ENCODE measurements around the gene ACSS3.

Gene ACSS3

GRCh38 chr12:81088221-81088620 lies 10.3 kb downstream of the ACSS3 start:
- no peaks in the 10 kb centered on the region for H4K20me1 ChIP-seq (ENCODE audit: insufficient read depth)
- no peak overlapping the region for H3K9ac ChIP-seq
- H3K4me2 ChIP-seq: no peak overlapping the region
- H3K79me2 ChIP-seq (ENCODE audit: insufficient read depth, low read depth): no peaks in the 10 kb centered on the region
- no peaks in the 10 kb centered on the region for H3K36me3 ChIP-seq (ENCODE audit: insufficient read depth)
- no peaks in the 10 kb centered on the region for H3K27me3 ChIP-seq (ENCODE audit: insufficient read depth, low read depth)
- H2AFZ ChIP-seq (ENCODE audit: low read depth): no peak overlapping the region
- TF ChIP-seq CTCF (conservative IDR thresholded peaks at IDR 0.05; ENCODE audit: low read depth, low read length): no peak
- no peak overlapping the region for H3K27ac ChIP-seq
- H3K4me1 ChIP-seq (ENCODE audit: low read depth, poor library complexity, severe bottlenecking): no peaks in the 10 kb centered on the region
- no peak overlapping the region for H3K4me3 ChIP-seq (IDR thresholded peaks at IDR 0.05; ENCODE audit: insufficient read depth, low read depth, low read length)

GRCh38 chr12:81089412-81089811 lies 11.5 kb downstream of the ACSS3 start:
- no peaks in the 10 kb centered on the region for H3K27me3 ChIP-seq (ENCODE audit: insufficient read depth, low read depth)
- H3K79me2 ChIP-seq (ENCODE audit: insufficient read depth, low read depth): no peaks in the 10 kb centered on the region

GRCh38 chr12:81092053-81092452 lies 14.2 kb downstream of the ACSS3 start:
- H4K20me1 ChIP-seq (ENCODE audit: insufficient read depth): no peaks in the 10 kb centered on the region
- no peaks in the 10 kb centered on the region for H3K27me3 ChIP-seq (ENCODE audit: insufficient read depth, low read depth)
- H2AFZ ChIP-seq (ENCODE audit: low read depth): no peak overlapping the region
- no peaks in the 10 kb centered on the region for H3K4me1 ChIP-seq (ENCODE audit: low read depth, poor library complexity, severe bottlenecking)
- H3K4me3 ChIP-seq (IDR thresholded peaks at IDR 0.05; ENCODE audit: insufficient read depth, low read depth, low read length): no peak overlapping the region
- no peak for TF ChIP-seq CTCF (conservative IDR thresholded peaks at IDR 0.05; ENCODE audit: low read depth, low read length)
- H3K9ac ChIP-seq: no peak overlapping the region
- no peak overlapping the region for H3K27ac ChIP-seq
- H3K4me2 ChIP-seq: no peak overlapping the region
- H3K36me3 ChIP-seq (ENCODE audit: insufficient read depth): no peaks in the 10 kb centered on the region
- no peaks in the 10 kb centered on the region for H3K79me2 ChIP-seq (ENCODE audit: insufficient read depth, low read depth)

More at GRCh38 chr12:81089412-81089811, 11.5 kb downstream of the ACSS3 start:
- no peak overlapping the region for H3K4me3 ChIP-seq (IDR thresholded peaks at IDR 0.05; ENCODE audit: insufficient read depth, low read depth, low read length)
- no peaks in the 10 kb centered on the region for H3K36me3 ChIP-seq (ENCODE audit: insufficient read depth)
- TF ChIP-seq CTCF (conservative IDR thresholded peaks at IDR 0.05; ENCODE audit: low read depth, low read length): no peak
- H3K27ac ChIP-seq: no peak overlapping the region
- H3K9ac ChIP-seq: no peak overlapping the region
- H4K20me1 ChIP-seq (ENCODE audit: insufficient read depth): no peaks in the 10 kb centered on the region
- no peaks in the 10 kb centered on the region for H3K4me1 ChIP-seq (ENCODE audit: low read depth, poor library complexity, severe bottlenecking)
- no peak overlapping the region for H2AFZ ChIP-seq (ENCODE audit: low read depth)
- no peak overlapping the region for H3K4me2 ChIP-seq

- TF ChIP-seq CTCF (conservative IDR thresholded peaks at IDR 0.05; ENCODE audit: low read depth, low read length): no peak
- H2AFZ ChIP-seq (ENCODE audit: low read depth): no peak overlapping the region
- no peaks in the 10 kb centered on the region for H3K79me2 ChIP-seq (ENCODE audit: insufficient read depth, low read depth)
- H3K4me2 ChIP-seq: no peak overlapping the region
- H3K36me3 ChIP-seq (ENCODE audit: insufficient read depth): no peaks in the 10 kb centered on the region
- no peaks in the 10 kb centered on the region for H3K27me3 ChIP-seq (ENCODE audit: insufficient read depth, low read depth)
- no peak overlapping the region for H3K27ac ChIP-seq
- H3K4me1 ChIP-seq (ENCODE audit: low read depth, poor library complexity, severe bottlenecking): no peaks in the 10 kb centered on the region
- no peak overlapping the region for H3K9ac ChIP-seq
- H3K4me3 ChIP-seq (IDR thresholded peaks at IDR 0.05; ENCODE audit: insufficient read depth, low read depth, low read length): no peak overlapping the region
- no peaks in the 10 kb centered on the region for H4K20me1 ChIP-seq (ENCODE audit: insufficient read depth)
Measured at GRCh38 chr12:81094718-81095360, 17.0 kb downstream of the ACSS3 start.
